Stimulated activated naive CD8-positive, alpha-beta T cell treated with anti-CD3 and anti-CD28 coated beads, Interleukin-15, Interleukin-2, amounts not matched to agents 100 ng/mL and 50 ng/mL, for 24 hours (primary cell): ENCODE measurements around the gene CLEC4G.
"Not testable (repeated sequence)": the region's sequence is repeated elsewhere in the genome, so short reads cannot be mapped to it uniquely, and the experiment has no call there.

Experiments used
- H3K27ac Mint-ChIP-seq: one replicate; pipeline ENCODE4 v1.8.0; 2021; ENCODE audit warnings: mild to moderate bottlenecking, mixed read lengths
- H3K27me3 Mint-ChIP-seq: one replicate; pipeline ENCODE4 v1.8.0; 2021; ENCODE audit warnings: mixed read lengths
- H3K36me3 Mint-ChIP-seq: one replicate; pipeline ENCODE4 v1.8.0; 2021; ENCODE audit warnings: low read depth, mixed read lengths
- H3K4me1 Mint-ChIP-seq: one replicate; pipeline ENCODE4 v1.8.0; 2021; ENCODE audit warnings: low read depth, mixed read lengths
- H3K4me3 Mint-ChIP-seq: one replicate; pipeline ENCODE4 v1.8.0; 2021; ENCODE audit warnings: mild to moderate bottlenecking, mixed read lengths
- H3K9me3 Mint-ChIP-seq: one replicate; pipeline ENCODE4 v1.8.0; 2021; ENCODE audit warnings: mixed read lengths

The CLEC4G gene

DNA sequence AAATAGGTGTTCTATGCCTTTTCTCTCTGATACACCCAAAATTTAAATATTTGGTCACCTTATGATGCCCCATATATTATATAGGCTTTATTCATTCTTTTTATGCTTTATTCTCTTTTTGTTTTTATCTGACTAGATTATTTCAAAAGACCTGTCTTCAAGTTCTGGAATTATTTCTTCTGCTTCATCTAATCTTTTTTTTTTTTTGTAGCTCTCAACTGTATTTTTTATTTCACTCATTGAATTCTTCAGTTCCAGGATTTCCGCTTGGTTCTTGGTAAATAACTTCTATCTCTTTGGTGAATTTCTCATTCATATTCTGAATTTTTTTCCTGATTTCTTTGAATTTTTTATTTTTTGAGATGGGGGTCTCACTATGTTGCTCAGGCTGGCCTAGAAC lies 27.2 kb upstream of the CLEC4G start:
- Mint-ChIP-seq H3K27ac (no peak overlapping the region), H3K9me3 (peaks cover 48% of the 10 kb centered on the region), H3K36me3 (peaks cover 24% of the 10 kb centered on the region), H3K4me3 (no peak overlapping the region), H3K27me3 (peaks cover 22% of the 10 kb centered on the region), H3K4me1 (peaks cover 6% of the 10 kb centered on the region)

DNA sequence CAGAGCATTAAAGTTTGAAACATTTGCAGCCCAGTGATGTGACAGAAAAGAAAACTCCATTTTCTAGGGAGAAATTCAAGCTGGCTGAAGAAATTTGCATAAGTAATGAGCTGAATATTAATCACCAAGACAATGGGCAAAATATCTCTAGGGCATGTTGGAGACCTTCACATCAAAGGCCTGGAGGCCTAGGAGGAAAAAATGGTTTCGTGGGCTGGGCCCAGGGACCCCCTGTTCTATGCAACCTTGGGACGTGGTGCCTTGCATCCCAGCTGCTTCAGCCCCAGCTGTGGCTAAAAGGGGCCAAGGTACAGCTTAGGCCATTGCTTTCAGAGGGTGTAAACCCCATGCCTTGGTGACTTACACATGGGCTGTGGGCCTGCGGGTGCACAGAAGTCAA lies 25.4 kb upstream of the CLEC4G start:
- no peak overlapping the region for H3K4me3 Mint-ChIP-seq
- H3K27ac Mint-ChIP-seq = no peak overlapping the region
- peaks cover 55% of the 10 kb centered on the region for H3K9me3 Mint-ChIP-seq
- H3K36me3 Mint-ChIP-seq = peaks cover 29% of the 10 kb centered on the region
- peaks cover 17% of the 10 kb centered on the region for H3K4me1 Mint-ChIP-seq
- peaks cover 16% of the 10 kb centered on the region for H3K27me3 Mint-ChIP-seq

DNA sequence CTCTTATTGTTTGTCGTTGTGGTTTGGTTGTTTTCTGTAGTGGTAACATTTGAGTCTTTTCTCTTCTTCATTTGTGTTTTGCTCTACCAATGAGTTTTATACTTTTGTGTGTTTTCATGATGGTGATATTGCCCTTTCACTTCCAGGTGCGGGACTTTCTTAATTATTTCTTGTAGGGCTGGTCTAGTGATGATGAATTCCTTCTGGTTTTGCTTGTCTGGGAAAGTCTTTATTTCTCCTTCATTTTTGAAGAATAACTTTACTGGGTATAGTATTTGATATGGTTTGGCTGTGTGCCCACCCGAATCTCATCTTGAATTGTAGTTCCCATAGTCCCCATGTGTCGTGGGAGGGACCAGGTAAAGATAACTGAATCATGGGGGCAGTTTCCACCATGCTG lies 24.3 kb upstream of the CLEC4G start:
- peaks cover 29% of the 10 kb centered on the region for H3K36me3 Mint-ChIP-seq
- no peak overlapping the region for H3K4me3 Mint-ChIP-seq
- H3K9me3 Mint-ChIP-seq = peaks cover 57% of the 10 kb centered on the region
- peaks cover 16% of the 10 kb centered on the region for H3K27me3 Mint-ChIP-seq
- H3K27ac Mint-ChIP-seq = no peak overlapping the region
- H3K4me1 Mint-ChIP-seq = peaks cover 25% of the 10 kb centered on the region

DNA sequence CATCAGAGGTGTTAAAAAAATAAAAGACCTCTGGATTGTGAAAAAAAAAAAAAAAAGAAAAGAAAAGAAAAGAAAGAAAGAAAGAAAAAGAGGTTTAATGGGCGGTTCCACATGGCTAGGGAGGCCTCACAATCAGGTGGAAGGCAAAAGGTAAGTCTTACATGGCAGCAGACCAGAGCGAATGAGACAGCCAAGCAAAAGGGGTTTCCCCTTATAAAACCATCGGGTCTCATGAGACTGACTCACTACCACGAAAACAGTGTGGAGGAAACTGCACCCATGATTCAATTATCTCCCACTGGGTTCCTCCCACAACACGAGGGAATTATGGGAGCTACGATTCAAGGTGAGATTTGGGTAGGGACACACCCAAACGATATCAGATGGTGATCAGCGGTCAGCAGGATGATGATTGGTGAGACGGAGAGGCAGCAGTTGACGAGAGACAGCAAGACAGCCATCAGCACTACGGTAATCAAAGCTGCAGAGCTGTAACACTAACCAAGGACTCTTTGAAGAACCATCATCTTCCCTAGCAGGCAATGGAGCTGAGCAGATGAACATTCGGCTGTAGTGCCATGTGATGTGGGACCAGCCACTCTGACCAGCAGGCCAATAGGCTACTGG lies 19.4 kb upstream of the CLEC4G start:
- peak overlapping the region; percentile 57 for H3K27ac Mint-ChIP-seq
- peaks cover 19% of the 10 kb centered on the region for H3K27me3 Mint-ChIP-seq
- H3K36me3 Mint-ChIP-seq = peaks cover 13% of the 10 kb centered on the region
- H3K4me3 Mint-ChIP-seq = no peak overlapping the region
- H3K4me1 Mint-ChIP-seq = peaks cover 42% of the 10 kb centered on the region
- H3K9me3 Mint-ChIP-seq = peaks cover 46% of the 10 kb centered on the region

DNA sequence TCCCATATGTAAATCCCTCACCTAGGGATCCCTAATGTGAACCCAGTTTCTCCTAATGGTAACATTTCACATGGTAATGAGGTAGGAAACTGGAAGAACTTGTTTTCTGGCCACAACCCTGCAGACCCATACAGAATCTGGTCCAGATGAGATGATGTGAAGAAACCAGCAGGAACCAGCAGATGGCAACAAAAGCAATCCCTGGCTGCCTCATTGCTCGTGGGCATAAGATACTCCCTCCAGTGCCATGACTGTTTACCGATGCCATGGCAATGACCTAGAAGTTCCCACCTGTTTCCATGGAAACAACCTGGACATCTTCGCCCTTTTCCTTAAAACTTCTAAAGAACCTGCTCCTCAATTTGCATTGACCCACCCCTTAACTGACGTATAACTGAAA lies 16.8 kb upstream of the CLEC4G start:
- peaks cover 44% of the 10 kb centered on the region for H3K4me1 Mint-ChIP-seq
- peaks cover 13% of the 10 kb centered on the region for H3K36me3 Mint-ChIP-seq
- peaks cover 21% of the 10 kb centered on the region for H3K27me3 Mint-ChIP-seq
- H3K4me3 Mint-ChIP-seq = no peak overlapping the region
- H3K9me3 Mint-ChIP-seq = peaks cover 23% of the 10 kb centered on the region
- no peak overlapping the region for H3K27ac Mint-ChIP-seq

DNA sequence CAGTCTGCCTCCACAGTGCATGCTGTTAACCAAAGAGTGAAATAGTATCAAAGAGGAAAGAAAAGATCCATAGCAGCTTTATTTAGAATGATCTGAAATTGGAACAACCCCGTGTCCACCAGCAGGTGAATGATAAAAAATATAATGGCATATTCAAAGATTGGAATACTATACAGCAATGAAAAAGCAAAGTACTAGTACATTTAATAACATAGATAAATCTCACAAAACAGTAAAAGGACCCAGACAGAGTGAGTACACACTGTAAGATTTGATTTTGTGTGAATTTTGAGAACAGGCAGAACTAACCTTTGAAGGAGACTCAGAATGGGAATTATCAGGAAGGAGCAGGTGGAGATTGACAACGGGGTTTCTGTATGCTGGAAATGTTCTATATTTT lies 16.3 kb upstream of the CLEC4G start:
- H3K9me3 Mint-ChIP-seq = peaks cover 20% of the 10 kb centered on the region
- no peak overlapping the region for H3K27ac Mint-ChIP-seq
- peaks cover 10% of the 10 kb centered on the region for H3K36me3 Mint-ChIP-seq
- peaks cover 23% of the 10 kb centered on the region for H3K27me3 Mint-ChIP-seq
- H3K4me3 Mint-ChIP-seq = no peak overlapping the region
- H3K4me1 Mint-ChIP-seq = peaks cover 46% of the 10 kb centered on the region

DNA sequence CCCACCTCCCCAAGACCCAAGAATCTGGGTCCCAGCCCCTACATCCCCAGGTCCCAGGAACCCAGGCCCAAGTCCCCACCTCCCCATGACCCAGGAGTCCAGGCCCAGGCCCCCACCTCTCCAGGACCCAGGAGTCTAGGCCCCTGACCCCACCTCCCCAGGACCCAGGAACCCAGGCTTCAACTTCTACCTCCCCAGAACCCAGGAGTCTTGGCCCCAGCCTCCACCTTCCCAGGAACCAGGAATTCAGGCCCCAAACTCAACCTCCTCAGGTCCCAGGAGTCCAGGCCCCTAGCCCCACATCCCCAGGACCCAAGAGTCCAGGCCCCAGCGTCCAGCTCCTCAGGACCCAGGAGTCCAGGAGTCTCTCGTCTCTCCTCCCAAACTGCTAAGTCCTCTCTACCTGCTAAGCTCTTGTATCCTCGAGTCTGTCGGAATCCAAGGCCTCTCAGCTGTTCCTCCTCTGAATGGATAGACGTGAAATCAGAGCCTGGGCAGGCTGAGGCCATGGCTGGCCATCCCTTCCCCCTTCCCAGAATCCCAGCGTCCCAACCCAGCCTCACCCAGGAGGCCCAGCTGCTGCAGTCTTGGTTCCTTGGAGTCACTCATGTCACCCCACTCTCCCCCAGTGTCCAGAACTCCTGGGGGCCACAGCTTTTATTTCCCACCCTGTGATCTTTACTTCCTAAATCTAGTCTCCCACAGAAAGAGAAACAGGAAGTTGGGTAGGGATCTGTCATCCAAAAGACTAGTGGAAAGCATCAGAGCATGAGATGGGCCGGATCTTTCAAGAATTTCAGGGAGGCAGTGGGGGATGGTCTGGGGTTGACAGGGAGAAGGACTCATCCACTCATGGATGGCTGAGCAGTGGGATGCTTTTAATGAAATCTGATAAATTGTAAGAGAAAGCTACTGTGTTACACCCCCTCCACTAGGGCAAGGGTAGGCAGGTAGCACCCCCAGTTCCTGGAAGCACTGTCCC lies 15.3 kb upstream of the CLEC4G start, which contains the start of gene CD209:
Gene CD209 (minus strand): TSS at position 632 of the 982 bp plus-strand sequence. CDS start 23 bp downstream, at position 609.
- H3K4me1 Mint-ChIP-seq = peaks cover 46% of the 10 kb centered on the region
- peaks cover 8% of the 10 kb centered on the region for H3K36me3 Mint-ChIP-seq
- peaks cover 25% of the 10 kb centered on the region for H3K27me3 Mint-ChIP-seq
- H3K9me3 Mint-ChIP-seq = peaks cover 18% of the 10 kb centered on the region
- H3K27ac Mint-ChIP-seq = no peak within 1 kb of the TSS
- no peak within 1 kb of the TSS for H3K4me3 Mint-ChIP-seq

DNA sequence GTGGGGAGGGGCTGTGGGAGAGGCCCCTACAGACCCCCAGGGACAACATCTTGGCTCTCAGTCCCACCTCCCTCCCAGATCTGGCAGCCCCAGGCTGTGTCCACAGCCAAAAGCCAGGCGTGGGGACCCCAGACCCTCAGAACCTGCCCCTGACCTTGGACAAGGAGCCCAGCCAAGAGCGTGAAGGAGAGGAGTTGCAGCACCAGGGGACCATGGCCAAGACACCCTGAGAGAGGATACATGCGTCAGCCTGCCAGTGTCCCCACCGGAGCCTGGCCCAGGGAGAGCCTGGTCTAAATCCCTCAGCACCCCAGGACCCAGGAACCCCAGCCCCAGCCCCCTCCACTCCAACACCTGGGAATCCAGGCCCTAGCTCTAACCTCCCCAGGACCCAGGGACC lies 14.4 kb upstream of the CLEC4G start:
- peaks cover 16% of the 10 kb centered on the region for H3K9me3 Mint-ChIP-seq

DNA sequence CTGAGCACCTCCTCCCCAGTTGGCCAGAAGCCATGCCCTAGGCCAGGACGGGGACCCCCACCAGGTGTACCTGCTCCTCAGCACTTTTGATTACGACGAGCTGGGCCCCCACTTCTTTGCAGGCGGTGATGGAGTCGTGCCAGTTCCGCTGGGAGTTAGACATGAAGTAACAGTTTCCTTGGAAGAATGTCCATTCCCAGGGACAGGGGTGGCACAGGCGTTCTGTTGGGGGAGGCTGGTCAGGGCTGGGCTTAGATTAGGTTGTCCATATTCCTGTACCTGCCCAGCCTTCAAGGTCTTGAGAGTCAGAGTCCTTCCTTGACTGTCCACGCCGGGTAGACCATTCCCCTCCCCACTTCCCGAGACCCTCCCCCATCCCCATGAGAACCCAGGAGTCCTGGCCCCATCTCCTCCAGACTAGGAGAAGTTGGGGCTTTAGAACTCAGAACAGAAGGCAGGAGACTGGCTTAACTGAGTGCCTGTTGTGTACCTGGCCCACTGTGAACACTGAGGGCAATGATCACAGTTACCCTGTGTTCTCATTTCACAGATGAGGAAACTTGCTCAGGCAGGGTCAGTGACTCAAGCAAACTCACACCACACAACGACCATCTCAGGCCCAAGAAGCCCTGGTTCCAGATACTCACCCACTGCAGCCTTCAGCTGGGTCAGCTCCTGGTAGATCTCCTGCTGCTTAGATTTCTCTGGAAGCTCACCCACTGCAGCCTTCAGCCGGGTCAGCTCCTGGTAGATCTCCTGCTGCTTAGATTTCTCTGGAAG lies 13.2 kb upstream of the CLEC4G start:
- Mint-ChIP-seq H3K27ac (no peak overlapping the region), H3K4me3 (no peak overlapping the region), H3K27me3 (peaks cover 36% of the 10 kb centered on the region)

More for the DNA sequence above, 14.4 kb upstream of the CLEC4G start:
- Mint-ChIP-seq H3K27me3 (peaks cover 30% of the 10 kb centered on the region), H3K4me1 (peaks cover 40% of the 10 kb centered on the region)
- H3K4me3 Mint-ChIP-seq, H3K36me3 Mint-ChIP-seq, H3K27ac Mint-ChIP-seq: not testable (repeated sequence)

DNA sequence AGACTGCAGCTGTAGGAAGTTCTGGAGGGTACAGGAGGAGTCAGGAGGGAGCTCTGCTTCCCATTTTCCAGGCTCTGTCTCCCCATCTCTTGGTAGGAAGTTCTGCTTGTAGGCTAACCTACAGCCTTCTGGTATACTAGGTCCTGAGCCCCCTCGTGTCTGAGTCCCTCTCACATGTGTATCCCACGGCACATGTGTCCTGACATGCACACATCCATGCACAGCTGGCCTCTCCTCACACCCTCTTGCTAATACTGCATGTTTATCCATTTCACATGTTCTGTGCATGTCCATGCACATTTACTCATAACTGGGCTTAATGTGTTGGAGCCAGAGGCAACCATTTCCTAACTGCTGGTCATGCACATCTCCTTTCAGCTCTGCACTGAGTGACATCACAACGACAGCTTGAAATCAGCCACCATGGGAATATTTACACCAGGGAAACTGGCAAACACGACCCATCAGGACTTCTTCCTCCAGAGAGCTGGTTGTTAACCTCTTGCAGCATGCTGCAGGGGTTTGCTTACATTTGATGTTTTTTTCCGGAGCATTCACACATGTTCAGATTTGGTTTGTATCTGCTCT lies 12.4 kb upstream of the CLEC4G start:
- no peak overlapping the region for H3K4me3 Mint-ChIP-seq
- H3K27me3 Mint-ChIP-seq = peaks cover 41% of the 10 kb centered on the region
- H3K36me3 Mint-ChIP-seq = no peaks in the 10 kb centered on the region
- H3K27ac Mint-ChIP-seq = no peak overlapping the region
- peaks cover 6% of the 10 kb centered on the region for H3K9me3 Mint-ChIP-seq
- H3K4me1 Mint-ChIP-seq = peaks cover 26% of the 10 kb centered on the region

More for the DNA sequence above, 13.2 kb upstream of the CLEC4G start:
- peaks cover 27% of the 10 kb centered on the region for H3K4me1 Mint-ChIP-seq
- peaks cover under 1% of the 10 kb centered on the region for H3K36me3 Mint-ChIP-seq
- H3K9me3 Mint-ChIP-seq = peaks cover 6% of the 10 kb centered on the region

DNA sequence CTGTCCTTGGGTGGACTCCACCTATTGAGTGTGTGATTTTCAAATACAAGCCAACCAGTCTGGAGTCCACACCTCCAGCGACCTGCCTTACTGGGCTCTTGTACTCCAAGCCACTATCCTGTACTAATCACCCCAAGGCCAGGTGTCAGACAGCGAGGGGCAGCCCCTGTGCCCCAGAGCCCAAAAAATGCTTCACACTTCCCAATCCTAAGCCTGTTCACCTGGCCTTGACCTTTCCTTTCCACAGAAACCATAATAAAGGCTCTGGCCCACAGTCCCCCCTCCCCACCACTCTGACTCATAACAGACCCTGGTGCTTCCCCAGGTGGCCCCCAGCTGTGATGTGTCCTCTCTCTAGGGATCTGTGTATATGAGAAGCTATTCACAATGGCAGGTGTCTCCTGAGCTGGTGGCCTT lies 11.5 kb upstream of the CLEC4G start:
- no peaks in the 10 kb centered on the region for H3K36me3 Mint-ChIP-seq
- peaks cover 6% of the 10 kb centered on the region for H3K9me3 Mint-ChIP-seq
- no peak overlapping the region for H3K4me3 Mint-ChIP-seq
- H3K27ac Mint-ChIP-seq = no peak overlapping the region
- H3K4me1 Mint-ChIP-seq = peaks cover 23% of the 10 kb centered on the region
- H3K27me3 Mint-ChIP-seq = peaks cover 44% of the 10 kb centered on the region

DNA sequence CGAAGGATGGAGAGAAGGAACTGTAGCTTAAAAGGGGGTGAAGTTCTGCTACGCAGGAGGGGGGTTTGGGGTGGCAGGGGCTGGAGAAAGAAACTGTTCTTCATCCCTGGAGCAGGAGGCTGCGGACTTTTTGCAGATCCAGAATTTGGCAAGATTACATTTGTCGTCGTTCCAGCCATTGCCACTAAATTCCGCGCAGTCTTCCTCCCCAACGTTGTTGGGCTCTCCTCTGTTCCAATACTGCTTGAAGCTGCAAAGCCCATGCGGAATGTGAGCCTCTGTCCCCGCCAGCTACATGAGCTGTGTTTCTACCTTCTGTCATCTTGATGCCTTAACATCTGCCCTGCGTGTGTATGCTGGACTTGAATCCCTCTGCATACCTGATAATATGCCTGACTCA lies 11.1 kb upstream of the CLEC4G start:
- Mint-ChIP-seq H3K4me3 (no peak overlapping the region), H3K36me3 (no peaks in the 10 kb centered on the region), H3K27ac (no peak overlapping the region), H3K4me1 (peaks cover 26% of the 10 kb centered on the region), H3K27me3 (peaks cover 44% of the 10 kb centered on the region), H3K9me3 (peaks cover 2% of the 10 kb centered on the region)

DNA sequence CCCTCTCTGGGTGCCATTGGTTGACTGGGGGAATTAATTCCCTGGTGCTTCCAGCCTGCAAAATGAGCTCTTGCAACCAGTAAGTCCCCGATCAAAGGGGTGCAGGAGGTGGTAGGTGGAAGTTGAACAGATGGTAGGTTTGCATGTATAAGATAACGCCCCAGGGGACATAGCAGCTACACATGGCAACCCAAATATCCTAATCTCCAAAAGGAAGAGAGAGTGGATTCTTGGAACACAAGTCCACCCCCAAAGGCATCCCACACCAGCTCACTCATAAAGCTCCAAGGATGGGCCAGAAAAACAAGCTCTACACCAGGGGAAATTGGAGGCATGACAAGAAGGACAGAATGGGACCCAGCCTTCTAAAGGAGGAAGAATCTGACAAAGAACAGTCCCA lies 10.7 kb upstream of the CLEC4G start:
- no peaks in the 10 kb centered on the region for H3K36me3 Mint-ChIP-seq
- peaks cover 44% of the 10 kb centered on the region for H3K27me3 Mint-ChIP-seq
- no peak overlapping the region for H3K4me3 Mint-ChIP-seq
- H3K4me1 Mint-ChIP-seq = peaks cover 30% of the 10 kb centered on the region
- no peaks in the 10 kb centered on the region for H3K9me3 Mint-ChIP-seq
- no peak overlapping the region for H3K27ac Mint-ChIP-seq

DNA sequence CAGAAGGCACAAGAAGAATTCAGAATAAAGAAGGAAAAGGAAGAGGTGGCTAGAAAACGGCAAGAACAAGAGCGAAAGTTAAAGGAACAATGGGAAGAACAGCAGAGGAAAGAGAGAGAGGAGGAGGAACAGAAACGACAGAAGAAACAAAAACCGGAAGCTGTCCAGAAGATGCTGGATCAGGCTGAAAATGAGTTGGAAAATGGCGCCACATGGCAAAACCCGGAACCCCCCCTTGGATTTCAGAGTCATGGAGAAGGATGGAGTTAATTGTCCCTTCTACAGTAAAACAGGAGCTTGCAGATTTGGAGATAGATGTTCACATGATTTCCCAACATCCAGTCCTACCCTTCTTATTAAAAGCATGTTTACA lies 8.8 kb upstream of the CLEC4G start:
- H3K4me3 Mint-ChIP-seq = no peak overlapping the region
- no peak overlapping the region for H3K27ac Mint-ChIP-seq
- peaks cover 48% of the 10 kb centered on the region for H3K27me3 Mint-ChIP-seq
- H3K36me3 Mint-ChIP-seq = no peaks in the 10 kb centered on the region
- no peaks in the 10 kb centered on the region for H3K9me3 Mint-ChIP-seq
- H3K4me1 Mint-ChIP-seq = peaks cover 34% of the 10 kb centered on the region
